Raji (cell line): ENCODE measurements around the gene EGFL7.

ENCODE experiments used
- POLR2A ChIP-seq: IDR thresholded peaks from 2 replicates; pipeline ENCODE4 v1.6.1; 2011; ENCODE audit warnings: low read depth, low read length, control low read depth; ENCODE audit not compliant: insufficient read depth

Gene EGFL7

GRCh38 chr9:136681945-136682699, 19.4 kb downstream of the EGFL7 start:
- TF ChIP-seq POLR2A = no peak

GRCh38 chr9:136682710-136683109, 20.0 kb downstream of the EGFL7 start:
- TF ChIP-seq POLR2A = no peak

GRCh38 chr9:136683173-136683745, 20.5 kb downstream of the EGFL7 start:
- TF ChIP-seq POLR2A = no peak

DNA sequence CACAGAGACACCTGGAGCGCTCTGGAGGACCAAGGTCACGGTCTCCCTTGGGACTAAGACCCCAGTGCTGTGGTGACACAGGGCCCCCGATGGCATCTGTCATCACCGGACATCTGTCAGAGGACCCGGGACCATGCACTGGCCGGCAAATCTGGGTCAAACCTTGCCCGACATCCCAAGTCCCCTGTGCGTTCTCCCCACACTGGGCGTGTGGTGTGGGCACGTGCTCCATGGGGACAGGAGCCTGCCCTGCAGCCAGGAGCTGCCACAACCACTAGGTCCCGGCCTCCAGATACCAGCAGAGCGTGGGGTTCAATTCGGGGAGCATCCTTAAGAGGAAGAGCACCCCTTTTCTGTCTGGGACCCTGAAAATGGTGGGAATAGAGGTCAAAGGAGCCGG, 21.0 kb downstream of the EGFL7 start:
- TF ChIP-seq POLR2A = no peak

GRCh38 chr9:136684339-136684738, 21.6 kb downstream of the EGFL7 start:
- no peak for TF ChIP-seq POLR2A

DNA sequence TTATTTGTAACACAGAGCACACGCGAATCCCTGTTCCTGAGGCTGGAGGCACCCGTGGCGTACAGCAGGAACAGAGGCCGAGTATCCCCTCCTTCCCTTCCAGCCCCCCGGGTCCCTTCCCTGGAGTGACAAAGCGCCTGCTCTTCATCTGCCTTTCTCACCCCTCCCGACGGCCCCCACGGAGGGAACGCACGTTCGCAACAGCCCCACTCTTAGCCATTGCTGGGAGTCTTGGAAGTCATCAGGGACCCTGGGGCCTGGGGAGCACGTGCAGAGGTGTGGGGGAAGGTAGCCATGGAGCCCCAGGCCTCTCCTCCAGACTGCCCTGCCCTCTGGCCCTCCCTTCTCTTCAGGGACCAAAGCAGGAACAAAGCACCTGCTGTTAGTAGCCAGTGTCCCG, 22.1 kb downstream of the EGFL7 start:
- TF ChIP-seq POLR2A = no peak

GRCh38 chr9:136685216-136685615, 22.5 kb downstream of the EGFL7 start:
- TF ChIP-seq POLR2A = no peak

DNA sequence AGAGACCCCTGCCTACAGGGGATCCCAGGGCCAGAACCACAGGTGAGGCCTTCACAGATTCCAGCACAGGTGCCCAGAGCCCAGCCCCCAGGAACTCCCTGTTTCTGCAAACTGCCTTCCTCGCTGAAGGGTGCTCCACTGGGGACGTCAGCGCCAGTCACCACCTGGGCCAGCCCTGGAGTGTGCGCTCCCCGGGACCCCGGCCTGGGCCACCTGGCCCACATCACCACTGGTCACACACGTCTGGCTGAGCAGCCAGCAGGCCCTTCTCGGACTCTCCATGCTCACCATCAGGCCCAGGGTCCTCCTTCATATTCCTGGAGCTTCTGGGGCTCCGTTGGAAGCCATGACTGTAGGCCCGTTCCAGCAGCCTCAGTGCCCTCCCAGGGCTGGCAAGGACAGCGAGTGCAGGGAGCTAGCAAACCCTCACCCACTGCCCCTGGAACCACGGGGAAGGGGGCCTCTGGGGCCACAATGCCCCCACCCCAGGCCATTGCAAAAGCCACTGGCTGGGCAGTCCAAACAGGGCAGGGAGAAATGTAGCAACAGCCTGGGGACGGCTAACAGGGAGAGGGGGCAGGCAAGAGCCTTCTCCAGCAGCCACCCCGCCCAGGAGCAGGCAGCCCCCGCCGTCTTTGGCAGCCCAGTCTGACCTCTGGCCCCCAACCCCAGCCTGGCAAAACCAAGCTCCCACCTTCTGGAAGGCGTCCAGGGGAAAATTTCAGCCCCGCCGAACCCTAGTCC, 23.2 kb downstream of the EGFL7 start:
- TF ChIP-seq POLR2A = no peak

DNA sequence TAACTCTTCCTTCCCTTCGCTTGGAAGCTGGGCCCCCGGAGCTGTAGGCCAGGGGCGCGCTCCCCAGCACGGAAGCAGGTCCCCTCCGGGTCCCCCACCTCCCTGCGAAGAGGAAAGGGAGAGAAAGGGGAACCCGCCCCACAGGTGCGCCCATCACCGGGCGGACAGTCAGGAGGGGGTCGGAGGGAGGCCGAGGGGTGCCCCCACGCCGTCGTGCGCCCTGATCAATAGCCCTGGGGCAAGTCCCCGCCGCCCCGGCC, 23.7 kb downstream of the EGFL7 start:
- no peak for TF ChIP-seq POLR2A

DNA sequence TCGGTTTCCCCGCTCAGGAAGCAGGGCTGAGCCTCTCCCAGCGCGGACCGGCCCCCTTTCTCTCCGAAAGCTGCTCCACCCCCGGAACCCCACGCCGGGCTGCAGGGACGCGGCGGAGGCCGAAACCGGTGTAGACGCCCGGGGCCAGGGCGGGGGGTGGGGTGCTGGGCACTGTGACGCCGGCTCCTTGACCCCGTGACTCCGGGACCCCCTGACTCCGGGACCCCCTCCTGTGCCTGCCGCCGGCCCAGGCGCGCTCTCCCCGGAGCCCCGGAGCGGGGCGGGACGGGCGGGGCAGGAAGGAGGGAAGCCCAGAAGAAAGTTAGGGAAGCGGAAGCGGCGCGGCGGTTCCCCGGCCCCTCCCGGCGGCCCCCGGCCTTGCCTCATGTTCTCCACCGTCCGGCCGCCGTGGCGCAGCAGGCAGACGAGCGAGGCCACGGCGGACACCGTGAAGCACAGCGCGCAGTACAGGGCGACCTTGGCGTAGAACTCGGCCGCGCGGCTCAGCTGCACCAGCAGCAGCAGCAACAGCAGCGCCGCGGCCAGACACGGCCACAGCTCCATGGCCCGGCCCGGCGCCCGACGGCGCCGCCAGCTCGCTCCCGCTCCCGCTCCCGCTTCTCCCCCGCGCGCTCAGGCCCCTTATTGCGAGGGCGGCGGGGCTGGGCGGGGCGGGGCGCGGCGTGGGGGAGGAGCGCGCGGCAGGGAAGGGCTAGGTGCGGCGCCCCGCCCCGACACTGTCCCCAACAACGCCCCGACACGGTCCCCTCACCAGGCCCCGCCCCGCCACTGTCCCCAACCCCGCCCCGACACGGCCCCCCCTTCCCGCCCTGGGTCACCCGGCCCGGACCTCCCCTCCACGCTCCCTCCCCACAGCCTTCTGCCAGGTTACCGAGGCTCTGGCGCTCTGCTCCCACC, 24.3 kb downstream of the EGFL7 start, which contains the start of gene AGPAT2:
Gene AGPAT2 (minus strand): TSS at position 664 of the 918 bp plus-strand sequence. CDS start 100 bp downstream, at position 564.
- TF ChIP-seq POLR2A = peak; percentile 86

DNA sequence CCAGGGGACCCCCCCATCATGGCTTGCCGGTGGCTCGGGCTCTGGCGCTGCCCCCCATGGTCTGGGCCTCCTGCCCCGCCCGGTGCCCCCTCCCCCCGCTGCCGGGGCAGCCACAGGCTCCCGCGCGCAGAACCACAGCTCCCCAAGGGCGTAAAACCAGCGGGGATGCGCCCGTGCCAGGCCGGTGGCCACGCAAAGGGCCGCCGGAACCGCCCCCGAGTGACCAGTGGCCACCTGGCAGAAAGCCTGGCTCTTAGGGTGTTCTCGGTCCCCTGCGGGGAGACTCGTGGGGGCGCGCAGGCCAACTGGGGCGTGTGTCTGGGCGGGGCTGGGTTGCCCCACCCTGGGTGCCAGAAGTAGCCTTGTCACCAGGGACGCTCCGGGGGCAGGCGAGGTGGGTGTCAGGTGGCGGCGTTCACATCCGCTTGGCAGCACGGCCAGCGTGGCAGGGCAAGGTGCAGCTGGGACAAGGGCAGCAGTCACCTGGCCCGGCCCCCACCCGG, 25.1 kb downstream of the EGFL7 start:
- no peak for TF ChIP-seq POLR2A

DNA sequence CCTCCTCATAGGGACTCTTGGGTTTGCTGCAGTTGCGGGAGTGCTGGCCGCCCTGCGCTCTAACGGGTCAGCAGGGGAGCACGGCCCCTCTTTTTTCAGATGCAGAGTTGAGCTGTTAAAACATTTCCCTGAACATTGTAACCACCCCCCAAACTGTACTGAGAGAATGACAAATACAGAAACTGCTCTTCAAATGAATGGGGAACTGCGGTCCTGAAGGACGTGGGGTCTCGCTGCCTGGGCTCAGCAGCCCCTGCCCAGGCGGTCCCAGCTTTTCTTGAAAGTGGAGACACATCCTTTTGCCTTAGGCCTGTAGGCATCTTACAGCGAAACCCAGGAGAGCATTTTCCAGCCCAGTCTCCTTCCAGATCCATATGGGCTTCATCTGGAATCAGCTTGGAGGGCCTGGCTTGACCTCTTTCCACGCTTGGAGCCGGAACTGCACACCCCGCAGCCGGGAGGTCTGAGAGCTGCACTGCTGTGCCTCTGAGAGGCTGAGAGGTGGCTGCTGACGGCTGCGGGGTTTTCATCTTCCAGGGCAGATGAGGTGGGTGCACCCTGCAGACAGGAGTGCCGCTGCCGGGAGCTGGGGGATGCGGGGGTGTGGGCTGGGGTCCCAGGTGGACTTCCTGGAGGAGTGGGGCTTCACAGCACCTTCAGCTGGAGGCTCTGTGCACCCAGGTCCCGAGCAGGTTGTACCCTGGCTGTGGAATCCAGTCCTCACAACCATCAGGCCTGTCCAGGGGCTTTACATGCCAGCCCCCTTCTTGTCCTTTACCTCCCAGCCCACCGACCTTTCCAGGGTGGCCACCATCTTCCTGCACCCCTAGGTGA, 25.8 kb downstream of the EGFL7 start:
- TF ChIP-seq POLR2A = no peak

DNA sequence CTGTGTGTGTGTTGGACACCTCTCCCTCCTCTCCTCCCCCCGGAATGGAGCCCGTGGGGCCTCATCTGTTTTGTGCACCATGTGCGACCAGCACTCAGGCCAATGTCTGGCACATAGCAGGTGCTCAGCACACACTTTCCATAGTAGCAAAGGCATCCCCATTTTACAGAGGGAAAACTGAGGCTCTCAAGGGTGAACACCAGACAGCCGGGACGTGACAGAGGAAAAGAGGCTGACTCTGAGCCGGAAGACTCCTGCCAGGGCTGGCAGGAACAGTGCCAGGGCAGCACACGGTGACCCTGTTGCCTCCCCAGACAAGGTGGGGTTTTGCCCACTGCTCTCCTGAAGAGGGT, 26.4 kb downstream of the EGFL7 start:
- no peak for TF ChIP-seq POLR2A

- TF ChIP-seq POLR2A = no peak
These were observed 27.5 kb downstream of the EGFL7 start for GRCh38 chr9:136690104-136690805.

- no peak for TF ChIP-seq POLR2A
These were observed 28.1 kb downstream of the EGFL7 start for GRCh38 chr9:136690806-136691261.
